ENCODE data around the gene RALGDS.

Gene RALGDS

GRCh38 chr9:133124123-133124906 is 3.3 kb upstream of the RALGDS start:
- H3K27ac ChIP-seq: peak overlapping the region in 7 of 21 experiments; percentile 13 to 99 (median 46)

GRCh38 chr9:133122935-133123611 is 2.0 kb upstream of the RALGDS start:
- H3K4me3 ChIP-seq: no peak overlapping the region

More at GRCh38 chr9:133124123-133124906, 3.3 kb upstream of the RALGDS start:
- H3K4me3 ChIP-seq: peak overlapping the region in 1 of 7 experiments; percentile 0

GRCh38 chr9:133122605-133122934 is 1.5 kb upstream of the RALGDS start:
- Histone ChIP-seq H3K4me3 (no peak overlapping the region), H3K27ac (peak overlapping the region in 17 of 21 experiments; percentile 7 to 93 (median 73))

More at GRCh38 chr9:133122935-133123611, 2.0 kb upstream of the RALGDS start:
- H3K27ac ChIP-seq: peak overlapping the region in 14 of 21 experiments; percentile 7 to 93 (median 72)

- Histone ChIP-seq H3K4me3 (peak overlapping the region in 1 of 7 experiments; percentile 56), H3K27ac (peak overlapping the region in 20 of 21 experiments; percentile 48 to 93 (median 72))
Observed at GRCh38 chr9:133121915-133122550, 993 bp upstream of the RALGDS start.

GRCh38 chr9:133120501-133121197 is 391 bp downstream of the RALGDS start:
- H3K4me3 ChIP-seq: peak overlapping the region; percentile 50 to 85 (median 67)
- peak overlapping the region; percentile 78 to 98 (median 92) for H3K27ac ChIP-seq

GRCh38 chr9:133119846-133120500 is 1.1 kb downstream of the RALGDS start:
- peak overlapping the region; percentile 50 to 85 (median 67) for H3K4me3 ChIP-seq
- H3K27ac ChIP-seq: peak overlapping the region; percentile 51 to 98 (median 92)

GRCh38 chr9:133119103-133119845 is 1.8 kb downstream of the RALGDS start:
- Histone ChIP-seq H3K4me3 (peak overlapping the region; percentile 50 to 85 (median 67)), H3K27ac (peak overlapping the region; percentile 51 to 98 (median 92))

GRCh38 chr9:133118568-133118967 is 2.5 kb downstream of the RALGDS start:
- Histone ChIP-seq H3K4me3 (peak overlapping the region in 2 of 7 experiments; percentile 56 to 70), H3K27ac (peak overlapping the region in 19 of 21 experiments; percentile 26 to 98 (median 93))

- Histone ChIP-seq H3K27ac (peak overlapping the region in 15 of 21 experiments; percentile 8 to 97 (median 91)), H3K4me3 (no peak overlapping the region)
Observed at GRCh38 chr9:133118179-133118520, 2.9 kb downstream of the RALGDS start.

- Histone ChIP-seq H3K27ac (peak overlapping the region in 14 of 21 experiments; percentile 8 to 97 (median 90)), H3K4me3 (no peak overlapping the region)
Observed at GRCh38 chr9:133117271-133118178, 3.5 kb downstream of the RALGDS start.

- Histone ChIP-seq H3K27ac (peak overlapping the region in 17 of 21 experiments; percentile 8 to 97 (median 79)), H3K4me3 (no peak overlapping the region)
Observed at GRCh38 chr9:133116346-133117231, 4.5 kb downstream of the RALGDS start.

- Histone ChIP-seq H3K27ac (peak overlapping the region in 19 of 21 experiments; percentile 34 to 97 (median 79)), H3K4me3 (no peak overlapping the region)
Observed at GRCh38 chr9:133115604-133116345, 5.3 kb downstream of the RALGDS start.

GRCh38 chr9:133114886-133115603 is 6.0 kb downstream of the RALGDS start:
- Histone ChIP-seq H3K4me3 (no peak overlapping the region), H3K27ac (peak overlapping the region in 20 of 21 experiments; percentile 41 to 97 (median 78))

- Histone ChIP-seq H3K27ac (peak overlapping the region in 20 of 21 experiments; percentile 41 to 97 (median 78)), H3K4me3 (no peak overlapping the region)
Observed at GRCh38 chr9:133113949-133114885, 6.8 kb downstream of the RALGDS start.
